WTC11 (cell line): ENCODE results near the gene HRH3. TPM values are rescaled to one million over a fixed set of nuclear protein-coding genes. Genes with fewer than 3 reads are reported as not detected.

Experiments used
- ESRRA ChIP-seq: sonication (generic); formaldehyde crosslinking; IDR thresholded peaks from 2 replicates; pipeline ENCODE4 v1.8.1; 2022; ENCODE audit warnings: mild to moderate bottlenecking, missing genetic modification reagents, borderline replicate concordance
- ETV6 ChIP-seq: sonication (generic); formaldehyde crosslinking; IDR thresholded peaks from 2 replicates; pipeline ENCODE4 v1.8.1; 2022; ENCODE audit warnings: mild to moderate bottlenecking, missing genetic modification reagents
- GRHL2 ChIP-seq: fragments of 250-450 bp; sonication (Bioruptor Pico); IDR thresholded peaks from 2 replicates; pipeline ENCODE4 v1.8.0; 2022; ENCODE audit warnings: mild to moderate bottlenecking, moderate library complexity; ENCODE audit not compliant: insufficient replicate concordance, severe bottlenecking
- GTF2I ChIP-seq: fragments of 250-450 bp; sonication (Bioruptor Pico); conservative IDR thresholded peaks from 2 replicates; pipeline ENCODE4 v1.4.0; 2021; ENCODE audit warnings: mild to moderate bottlenecking
- JAZF1 ChIP-seq: fragments of 250-450 bp; sonication (Bioruptor Pico); IDR thresholded peaks from 2 replicates; pipeline ENCODE4 v1.9.0; 2021; ENCODE audit warnings: moderate library complexity, mild to moderate bottlenecking, inconsistent platforms
- JUN ChIP-seq: sonication (generic); formaldehyde crosslinking; IDR thresholded peaks from 2 replicates; pipeline ENCODE4 v1.8.0; 2023; ENCODE audit warnings: mild to moderate bottlenecking, missing genetic modification reagents
- KAT7 ChIP-seq: sonication (generic); formaldehyde crosslinking; IDR thresholded peaks from 2 replicates; pipeline ENCODE4 v1.8.1; 2023; ENCODE audit warnings: missing genetic modification reagents, mild to moderate bottlenecking, borderline replicate concordance
- NFATC4 ChIP-seq: fragments of 250-450 bp; sonication (Bioruptor Pico); IDR thresholded peaks from 2 replicates; pipeline ENCODE4 v1.9.0; 2021; ENCODE audit warnings: mild to moderate bottlenecking
- NFE2L1 ChIP-seq: sonication (generic); formaldehyde crosslinking; IDR thresholded peaks from 2 replicates; pipeline ENCODE4 v1.8.1; 2023; ENCODE audit warnings: missing genetic modification reagents
- NR2C2 ChIP-seq: sonication (generic); formaldehyde crosslinking; IDR thresholded peaks from 2 replicates; pipeline ENCODE4 v1.8.0; 2022; ENCODE audit warnings: mild to moderate bottlenecking, missing genetic modification reagents
- PRDM15 ChIP-seq: sonication (generic); formaldehyde crosslinking; IDR thresholded peaks from 2 replicates; pipeline ENCODE4 v1.8.0; 2022; ENCODE audit warnings: missing genetic modification reagents
- SMAD3 ChIP-seq: sonication (generic); formaldehyde crosslinking; IDR thresholded peaks from 2 replicates; pipeline ENCODE4 v1.8.0; 2022; ENCODE audit warnings: missing genetic modification reagents, mild to moderate bottlenecking, borderline replicate concordance
- SP1 ChIP-seq: sonication (generic); formaldehyde crosslinking; conservative IDR thresholded peaks from 2 replicates; pipeline ENCODE4 v1.8.1; 2022; ENCODE audit warnings: missing genetic modification reagents
- STAT6 ChIP-seq: sonication (generic); formaldehyde crosslinking; conservative IDR thresholded peaks from 2 replicates; pipeline ENCODE4 v1.8.1; 2023; ENCODE audit warnings: mild to moderate bottlenecking, low read depth, missing genetic modification reagents, moderate library complexity
- TCF7 ChIP-seq: sonication (generic); formaldehyde crosslinking; IDR thresholded peaks from 2 replicates; pipeline ENCODE4 v1.8.0; 2022; ENCODE audit warnings: mild to moderate bottlenecking, low read depth, missing genetic modification reagents, moderate library complexity
- TEAD4 ChIP-seq: sonication (generic); formaldehyde crosslinking; IDR thresholded peaks from 2 replicates; pipeline ENCODE4 v1.8.0; 2022; ENCODE audit warnings: mild to moderate bottlenecking, missing genetic modification reagents
- ZBTB43 ChIP-seq: sonication (generic); formaldehyde crosslinking; IDR thresholded peaks from 2 replicates; pipeline ENCODE4 v1.8.1; 2023; ENCODE audit warnings: mild to moderate bottlenecking, missing genetic modification reagents
- ZNF138 ChIP-seq: sonication (generic); formaldehyde crosslinking; conservative IDR thresholded peaks from 2 replicates; pipeline ENCODE4 v1.8.1; 2022; ENCODE audit warnings: mild to moderate bottlenecking, moderate library complexity, missing genetic modification reagents
- ZNF219 ChIP-seq: sonication (generic); formaldehyde crosslinking; IDR thresholded peaks from 2 replicates; pipeline ENCODE4 v1.8.0; 2023; ENCODE audit warnings: missing genetic modification reagents, mild to moderate bottlenecking, borderline replicate concordance
- ZNF423 ChIP-seq: fragments of 250-450 bp; sonication (Bioruptor Pico); IDR thresholded peaks from 2 replicates; pipeline ENCODE4 v2.1.2; 2022; ENCODE audit warnings: mild to moderate bottlenecking, moderate library complexity
- ZNF512 ChIP-seq: sonication (generic); formaldehyde crosslinking; IDR thresholded peaks from 2 replicates; pipeline ENCODE4 v1.8.1; 2022; ENCODE audit warnings: missing genetic modification reagents, borderline replicate concordance
- ZNF532 ChIP-seq: fragments of 250-450 bp; sonication (Bioruptor Pico); IDR thresholded peaks from 2 replicates; pipeline ENCODE4 v1.9.0; 2021; ENCODE audit warnings: mild to moderate bottlenecking, borderline replicate concordance
- ZNF671 ChIP-seq: fragments of 250-450 bp; sonication (Bioruptor Pico); IDR thresholded peaks from 2 replicates; pipeline ENCODE4 v1.8.0; 2021; ENCODE audit warnings: mild to moderate bottlenecking
- total RNA-seq: library from RNA; stranded (reverse); gene quantifications from 3 replicates; pipeline ENCODE4 v1.2.3, GENCODE V29; 2021

HRH3 gene
- total RNA-seq, 1 experiment from 2014 or later: 3.3 TPM

- TF ChIP-seq ZBTB43: 0 out of 2 replicates have a peak, but pooled peaks have one; percentile 42
- TF ChIP-seq NFE2L1: no peak
- peak; percentile 92; the same call in 1 of the 2 replicates for TF ChIP-seq STAT6 (CRISPR knock-in tag)
- no peak for TF ChIP-seq PRDM15 (CRISPR knock-in tag)
- TF ChIP-seq ZNF138 (CRISPR knock-in tag): no peak
- TF ChIP-seq TEAD4 (CRISPR knock-in tag): no peak
- TF ChIP-seq JUN (CRISPR knock-in tag): no peak
- TF ChIP-seq ZNF671: no peak; the same call in 1 of the 2 replicates
- no peak; the same call in 1 of the 2 replicates for TF ChIP-seq NFATC4 (CRISPR knock-in tag)
- TF ChIP-seq ETV6 (CRISPR knock-in tag): peak; percentile 59; the same call in 1 of the 2 replicates
- no peak for TF ChIP-seq ZNF532
- no peak for TF ChIP-seq TCF7 (CRISPR knock-in tag)
- TF ChIP-seq ZNF512 (CRISPR knock-in tag): no peak
- TF ChIP-seq SMAD3 (CRISPR knock-in tag): no peak; the same call in 1 of the 2 replicates
- TF ChIP-seq ZNF219 (CRISPR knock-in tag): no peak
- peak; percentile 73 for TF ChIP-seq NR2C2 (CRISPR knock-in tag)
- TF ChIP-seq SP1 (CRISPR knock-in tag): peak; percentile 80; the same call in 1 of the 2 replicates
- no peak for TF ChIP-seq JAZF1
- peak; percentile 77; the same call in 1 of the 2 replicates for TF ChIP-seq ESRRA (CRISPR knock-in tag)
- TF ChIP-seq GTF2I: no peak
- TF ChIP-seq GRHL2 (CRISPR knock-in tag): no peak
- TF ChIP-seq KAT7: peak; percentile 76; the same call in 1 of the 2 replicates
- TF ChIP-seq ZNF423 (CRISPR knock-in tag): no peak
Measured at GRCh38 chr20:62182469-62183425, 37.3 kb downstream of the HRH3 start, which contains the start of gene MTG2 (continued).
